Calu3 (cell line): Measurements from ENCODE around the gene MYO3B. TPM values are rescaled to one million over a fixed set of nuclear protein-coding genes. Genes with fewer than 3 reads are reported as not detected.

ENCODE experiments used
- BruUV-seq: library from RNA; stranded (reverse); fragments of 400-500 nt; replicated peaks from 2 replicates; lab custom pipeline; 2021; lab: Mats Ljungman, UMichigan
- CTCF ChIA-PET: fragments of 300-600 bp; sonication (Branson Sonifier 250); formaldehyde crosslinking; loops from one replicate; lab custom pipeline; 2022; ENCODE audit warnings: antibody characterized with exemption; lab: Charles Lee
- DNase-seq: peaks from one replicate; pipeline ENCODE4 v3.0.0; 2022
- H3K27ac Mint-ChIP-seq: one replicate; pipeline ENCODE4 v1.8.0; 2022; ENCODE audit warnings: mixed read lengths; ENCODE audit not compliant: unreplicated experiment
- H3K27me3 Mint-ChIP-seq: one replicate; pipeline ENCODE4 v1.8.0; 2022; ENCODE audit warnings: mixed read lengths; ENCODE audit not compliant: unreplicated experiment
- H3K36me3 Mint-ChIP-seq: one replicate; pipeline ENCODE4 v1.8.0; 2022; ENCODE audit warnings: mild to moderate bottlenecking, moderate library complexity, mixed read lengths; ENCODE audit not compliant: insufficient read depth, unreplicated experiment
- H3K4me1 Mint-ChIP-seq: one replicate; pipeline ENCODE4 v1.8.0; 2022; ENCODE audit warnings: mild to moderate bottlenecking, low read depth, mixed read lengths; ENCODE audit not compliant: unreplicated experiment
- H3K4me3 Mint-ChIP-seq: one replicate; pipeline ENCODE4 v1.8.0; 2022; ENCODE audit warnings: mild to moderate bottlenecking, low read depth, moderate library complexity, mixed read lengths; ENCODE audit not compliant: unreplicated experiment
- H3K9me3 Mint-ChIP-seq: one replicate; pipeline ENCODE4 v1.8.0; 2022; ENCODE audit warnings: low read depth, mixed read lengths; ENCODE audit not compliant: unreplicated experiment
- CTCF ChIP-seq: fragments of 200-600 bp; IDR thresholded peaks from one replicate; pipeline ENCODE4 v1.8.0; 2022; ENCODE audit warnings: antibody characterized with exemption; ENCODE audit not compliant: unreplicated experiment
- intact Hi-C: fragments of 100-400 bp; cut with micrococcal nuclease; formaldehyde crosslinking; loops from one replicate; pipeline ENCODE4 v1.10.0; 2022; ENCODE audit not compliant: unreplicated experiment
- total RNA-seq: library from RNA; stranded (reverse); gene quantifications from 2 replicates; pipeline ENCODE4 v1.2.3, GENCODE V29; 2022

MYO3B gene
- total RNA-seq, 1 experiment from 2014 or later, result 5.0 TPM

DNA sequence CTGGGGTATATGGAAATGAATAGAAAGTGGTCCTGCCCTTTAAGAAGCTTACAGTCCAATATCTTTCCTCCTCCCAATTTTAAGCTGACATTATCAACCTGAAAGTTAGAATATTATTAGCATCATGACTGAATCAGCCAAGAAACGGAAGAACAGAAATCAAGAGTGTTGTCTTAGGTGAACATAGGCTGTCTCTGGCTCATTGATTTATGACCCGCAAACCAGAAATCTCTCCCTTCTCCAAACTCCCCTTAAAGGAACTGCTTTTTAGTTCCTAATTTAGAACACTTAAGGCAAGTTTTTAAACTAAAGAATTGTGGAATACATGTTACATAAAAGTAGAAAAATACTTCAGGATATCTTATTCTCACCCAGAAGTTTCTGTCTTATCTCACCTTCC, 62.7 kb downstream of the MYO3B start:
- intact Hi-C loops, result no loop called here

DNA sequence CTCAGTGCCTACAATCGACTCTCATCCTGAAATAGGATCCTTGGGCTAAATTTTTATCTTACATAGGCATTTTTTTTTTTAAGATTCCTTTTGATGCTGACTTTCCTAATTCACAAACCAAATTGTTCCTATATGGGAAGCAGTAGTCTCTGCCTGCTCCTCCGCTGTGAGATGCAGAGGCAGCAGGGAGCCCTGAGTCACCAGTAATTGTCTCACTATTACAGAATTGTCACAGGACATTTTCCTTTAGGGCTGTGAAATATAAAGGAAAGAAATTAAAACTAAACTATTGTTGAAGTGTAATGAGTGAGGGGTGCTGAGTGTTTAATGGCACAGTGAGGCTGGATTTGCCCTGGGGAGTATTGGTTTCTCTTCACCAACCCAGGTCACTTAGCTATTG, 63.8 kb downstream of the MYO3B start:
- DNase-seq, result no peak
- H3K4me1 Mint-ChIP-seq, result no peaks in the 10 kb centered on the region
- BruUV-seq, result no TSS peak
- H3K27ac Mint-ChIP-seq, result no peak overlapping the region
- no peaks in the 10 kb centered on the region for H3K27me3 Mint-ChIP-seq
- no peaks in the 10 kb centered on the region for H3K36me3 Mint-ChIP-seq
- H3K9me3 Mint-ChIP-seq, result no peaks in the 10 kb centered on the region
- TF ChIP-seq CTCF, result no peak
- intact Hi-C loops, result no loop called here
- CTCF ChIA-PET, result interaction anchor here (0.9 kb wide), 1 partner anchor 13 kb away, joined by 5 read pairs; no protein-coding TSS in a partner anchor
- no peak overlapping the region for H3K4me3 Mint-ChIP-seq

More for the DNA sequence above, 62.7 kb downstream of the MYO3B start:
- no peaks in the 10 kb centered on the region for H3K4me1 Mint-ChIP-seq
- H3K36me3 Mint-ChIP-seq, result no peaks in the 10 kb centered on the region
- no peaks in the 10 kb centered on the region for H3K27me3 Mint-ChIP-seq
- H3K9me3 Mint-ChIP-seq, result no peaks in the 10 kb centered on the region
- H3K4me3 Mint-ChIP-seq, result no peak overlapping the region
- no peak overlapping the region for H3K27ac Mint-ChIP-seq
- DNase-seq, result no peak
- CTCF ChIA-PET, result interaction anchor here (0.5 to 1.1 kb wide), 3 partner anchors 13 to 688 kb away, joined by 3 read pairs; partner anchors contain the start of gene GORASP2
- no TSS peak for BruUV-seq
- no peak for TF ChIP-seq CTCF

- Mint-ChIP-seq H3K4me3 (no peak overlapping the region), H3K36me3 (no peaks in the 10 kb centered on the region), H3K27me3 (no peaks in the 10 kb centered on the region), H3K4me1 (no peaks in the 10 kb centered on the region), H3K27ac (no peak overlapping the region), H3K9me3 (no peaks in the 10 kb centered on the region)
- no peak for DNase-seq
- TF ChIP-seq CTCF, result no peak
- BruUV-seq, result no TSS peak
- CTCF ChIA-PET, result no interaction called here
- intact Hi-C loops, result no loop called here
Observed at GRCh38 chr2:170243118-170243837, 65.3 kb downstream of the MYO3B start.

DNA sequence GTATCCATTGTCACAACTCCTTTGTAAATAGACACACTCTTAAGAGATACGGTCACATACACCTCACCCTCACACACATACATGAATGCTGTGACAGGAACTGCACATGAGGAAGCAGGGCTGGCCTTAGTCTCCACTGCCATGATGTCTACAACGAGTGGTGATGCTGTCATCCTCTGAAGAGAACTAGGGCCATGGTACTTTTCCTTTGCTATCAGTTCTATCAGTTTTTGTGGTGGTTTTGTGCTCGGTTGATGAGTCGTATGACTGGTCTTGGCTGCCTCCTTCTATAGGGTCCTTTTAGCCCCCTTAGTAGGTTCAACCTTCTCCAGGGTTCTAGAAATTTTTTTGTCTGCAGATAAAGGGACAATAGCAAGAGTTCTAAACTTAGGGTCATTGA, 66.0 kb downstream of the MYO3B start:
- intact Hi-C loops, result no loop called here
- no peaks in the 10 kb centered on the region for H3K4me1 Mint-ChIP-seq
- BruUV-seq, result no TSS peak
- H3K27ac Mint-ChIP-seq, result no peak overlapping the region
- no peak overlapping the region for H3K4me3 Mint-ChIP-seq
- no peak for TF ChIP-seq CTCF
- CTCF ChIA-PET, result no interaction called here
- no peaks in the 10 kb centered on the region for H3K36me3 Mint-ChIP-seq
- H3K9me3 Mint-ChIP-seq, result no peaks in the 10 kb centered on the region
- no peak for DNase-seq
- no peaks in the 10 kb centered on the region for H3K27me3 Mint-ChIP-seq
